GM04504 (cell line): ENCODE measurements around the gene UBXN2A.
"Not testable (repeated sequence)": the region's sequence is repeated elsewhere in the genome, so short reads cannot be mapped to it uniquely, and the experiment has no call there.

ENCODE experiments used
- DNase-seq: peaks from one replicate; pipeline ENCODE4 v3.0.0-alpha.2; 2012; ENCODE audit warnings: low read depth

UBXN2A gene

DNA sequence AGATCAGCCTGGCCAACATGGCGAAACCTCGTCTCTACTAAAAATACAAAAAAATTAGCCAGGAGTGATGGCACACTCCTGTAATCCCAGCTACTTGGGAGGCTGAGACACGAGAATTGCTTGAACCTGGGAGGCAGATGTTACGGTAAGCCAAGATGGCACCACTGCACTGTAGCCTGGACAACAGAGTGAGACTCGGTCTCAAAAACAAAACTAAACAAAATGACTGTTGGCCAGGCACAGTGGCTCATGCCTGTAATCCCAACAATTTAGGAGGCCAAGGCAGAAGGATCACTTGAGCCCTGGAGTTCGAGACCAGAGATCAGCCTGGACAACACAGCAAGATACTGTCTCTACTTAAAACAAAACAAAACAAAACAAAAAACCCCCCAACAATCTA is 102.9 kb downstream of the UBXN2A start:
- not testable (repeated sequence) for DNase-seq

DNA sequence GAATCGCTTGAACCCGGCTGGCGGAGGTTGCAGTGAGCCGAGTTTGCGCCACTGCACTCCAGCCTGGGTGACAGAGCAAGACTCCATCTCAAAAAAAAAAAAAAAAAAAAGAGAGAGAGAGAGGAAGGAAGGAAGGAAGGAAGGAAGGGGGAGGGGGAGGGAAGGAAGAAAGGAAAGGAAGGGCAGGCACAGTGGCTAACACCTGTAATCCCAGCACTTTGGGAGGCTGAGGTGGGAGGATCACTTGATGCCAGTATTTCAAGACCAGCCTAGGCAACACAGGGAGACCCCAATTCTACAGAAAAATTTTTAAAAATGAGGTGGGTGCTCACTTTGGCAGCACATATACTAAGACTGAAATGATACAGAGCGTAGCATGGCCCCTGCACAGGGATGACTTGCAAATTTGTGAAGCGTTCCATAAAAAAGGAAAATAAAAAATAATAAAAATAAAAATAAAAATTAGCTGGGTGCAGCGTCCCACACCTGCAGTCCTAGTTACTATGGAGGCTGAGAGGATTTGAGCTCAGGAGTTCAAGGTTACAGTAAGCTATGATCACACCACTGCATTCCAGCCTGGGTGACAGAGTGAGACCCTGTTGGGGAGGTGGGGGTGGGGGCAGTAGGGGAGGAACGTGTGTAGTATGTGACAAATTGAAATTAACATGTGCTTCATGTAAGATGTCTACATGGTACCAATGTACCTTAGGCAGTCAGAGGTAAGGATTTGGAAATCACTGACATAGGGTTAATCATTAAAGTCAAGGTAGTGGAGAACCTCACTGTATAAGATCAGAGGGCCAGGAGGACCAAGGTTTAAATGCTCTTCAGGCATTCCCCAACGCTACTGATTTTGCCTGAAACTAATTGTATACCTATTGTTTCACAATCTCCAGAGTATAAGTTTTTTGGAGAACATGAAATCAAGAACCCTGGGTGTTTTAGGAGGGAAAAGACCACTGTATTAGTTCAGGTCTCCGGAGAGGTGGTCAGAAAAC is 105.5 kb downstream of the UBXN2A start:
- DNase-seq: no peak

DNA sequence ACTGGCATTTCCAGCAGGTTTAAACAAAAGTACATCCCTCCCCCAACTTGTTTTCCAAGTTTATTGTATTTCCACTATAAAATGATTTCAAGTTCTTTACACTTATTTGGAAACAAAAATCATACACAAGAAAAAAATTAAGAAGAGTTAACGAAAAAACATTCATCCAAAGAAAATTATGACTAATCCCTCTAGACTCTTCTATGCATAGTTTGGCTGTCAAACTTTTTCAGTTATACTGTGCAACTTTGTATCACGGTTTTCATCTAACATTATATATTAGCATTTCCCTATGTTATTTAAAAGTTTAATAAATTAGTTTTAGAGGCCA is 106.3 kb downstream of the UBXN2A start:
- DNase-seq: no peak

DNA sequence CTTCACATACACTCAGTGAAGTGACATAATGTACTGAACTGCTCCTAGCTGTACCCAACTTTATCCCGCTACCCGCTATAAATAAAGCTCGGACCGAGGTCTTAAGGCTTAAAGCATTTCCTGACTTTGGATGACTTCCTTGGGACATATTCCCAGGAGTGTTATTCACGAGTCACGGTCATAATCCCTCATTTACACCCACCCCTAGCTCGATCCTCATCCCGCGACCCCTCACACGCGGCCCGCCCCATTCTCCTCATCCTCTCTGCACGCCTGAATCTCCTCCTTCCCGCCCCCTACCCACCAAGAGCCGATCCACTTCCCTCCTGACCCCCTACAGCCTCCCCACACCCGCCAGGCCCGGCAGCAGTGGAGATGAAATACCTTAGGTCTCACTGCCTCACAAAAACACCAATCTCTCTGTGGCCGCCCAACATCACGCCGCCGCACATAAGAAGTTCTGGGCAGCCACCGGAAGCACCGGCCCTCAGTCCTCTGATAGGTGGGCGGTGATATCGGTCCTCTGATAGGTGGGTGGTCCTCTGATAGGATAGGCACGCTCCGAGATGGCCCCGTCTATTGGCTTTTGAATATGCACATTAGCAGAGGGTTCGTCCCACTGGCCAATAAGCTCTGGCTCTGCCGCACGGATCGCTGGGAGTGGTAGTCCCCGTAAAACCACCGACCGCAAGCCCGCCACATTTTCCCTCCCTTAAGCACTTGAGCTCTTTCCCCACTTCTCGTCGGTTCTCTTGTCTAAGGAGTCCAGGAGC is 106.9 kb downstream of the UBXN2A start, which contains the start of gene WDCP:
Gene WDCP (minus strand): TSS at position 462 of the 773 bp plus-strand sequence. CDS start 7,897 bp downstream, outside the sequence.
- peak; percentile 95 for DNase-seq

DNA sequence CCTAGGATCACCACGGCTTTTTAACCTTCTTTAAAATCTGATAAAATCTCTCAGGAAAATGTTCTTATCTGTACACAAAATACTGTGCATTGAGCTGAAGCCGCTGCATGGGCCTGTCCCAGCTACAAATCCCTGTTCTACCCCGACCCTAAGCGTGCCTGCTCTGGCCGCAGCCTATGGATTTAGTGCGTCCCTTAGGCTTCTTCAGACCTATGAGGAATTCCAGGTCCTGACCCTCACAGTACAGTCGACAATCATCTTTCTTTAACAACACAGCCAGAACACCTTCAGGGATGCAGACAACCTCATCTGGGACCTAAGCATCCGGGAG is 107.4 kb downstream of the UBXN2A start:
- DNase-seq: no peak

DNA sequence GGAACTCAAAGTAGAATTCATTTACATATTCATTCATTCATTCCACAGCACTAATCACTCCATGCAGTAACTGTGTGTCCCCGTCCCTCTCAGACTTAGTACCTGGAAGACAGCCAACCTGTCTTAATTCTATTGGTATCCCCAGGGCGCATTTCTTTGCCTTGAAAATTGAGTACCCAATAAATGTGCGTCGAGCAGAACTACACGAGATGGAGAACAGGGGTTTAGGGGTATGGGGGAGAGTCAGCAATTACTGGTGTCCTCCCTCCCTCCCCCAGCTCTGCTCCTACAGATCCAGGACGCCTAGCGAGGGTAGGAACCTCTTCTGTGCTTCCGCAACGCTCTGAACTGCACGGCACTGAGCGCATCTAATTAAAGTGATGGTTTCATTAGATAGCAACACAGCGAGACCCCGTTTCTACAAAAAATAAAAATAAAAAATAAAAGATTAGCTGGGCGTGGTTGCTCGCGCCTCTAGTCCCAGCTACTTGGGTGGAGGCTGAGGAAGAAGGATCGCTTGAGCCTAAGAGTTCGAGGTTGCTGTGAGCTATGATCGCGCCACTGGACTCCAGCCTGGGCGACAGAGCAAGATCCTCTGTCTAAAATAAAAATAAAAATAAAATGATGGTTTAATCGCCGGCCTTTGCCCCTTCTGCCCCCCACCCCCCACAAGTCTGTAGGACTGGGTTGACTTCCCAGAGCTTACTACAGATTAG is 108.7 kb downstream of the UBXN2A start:
- no peak for DNase-seq

DNA sequence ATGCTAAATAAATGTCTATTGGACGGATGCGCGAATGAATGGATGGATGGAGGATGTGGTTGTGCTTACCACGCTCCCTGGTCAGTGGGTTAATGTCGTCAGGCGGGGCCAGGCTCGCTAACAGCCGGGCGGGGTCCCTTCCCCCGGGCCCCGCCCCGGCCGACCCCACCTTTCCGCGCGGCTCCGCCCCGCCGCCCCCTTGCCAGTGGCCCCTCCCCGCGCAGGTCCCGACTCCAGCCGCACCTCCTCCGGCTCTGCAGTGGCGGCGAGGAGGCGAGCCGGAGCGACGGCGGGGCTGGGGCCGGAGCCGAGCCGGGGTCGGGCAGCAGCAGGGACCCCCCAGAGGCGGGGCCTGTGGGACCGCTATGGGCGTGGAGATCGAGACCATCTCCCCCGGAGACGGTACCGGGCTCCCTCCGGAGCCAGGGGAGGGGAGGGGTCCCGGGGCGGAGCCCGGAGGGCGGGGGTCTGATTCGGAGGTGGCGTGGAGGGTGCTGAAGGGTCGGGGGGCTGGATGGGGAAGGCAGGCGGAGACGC is 109.3 kb downstream of the UBXN2A start, which contains the start of gene FKBP1B:
Gene FKBP1B (plus strand): TSS at position 257 of the 537 bp plus-strand sequence. CDS start 109 bp downstream, at position 366.
- DNase-seq: no peak

DNA sequence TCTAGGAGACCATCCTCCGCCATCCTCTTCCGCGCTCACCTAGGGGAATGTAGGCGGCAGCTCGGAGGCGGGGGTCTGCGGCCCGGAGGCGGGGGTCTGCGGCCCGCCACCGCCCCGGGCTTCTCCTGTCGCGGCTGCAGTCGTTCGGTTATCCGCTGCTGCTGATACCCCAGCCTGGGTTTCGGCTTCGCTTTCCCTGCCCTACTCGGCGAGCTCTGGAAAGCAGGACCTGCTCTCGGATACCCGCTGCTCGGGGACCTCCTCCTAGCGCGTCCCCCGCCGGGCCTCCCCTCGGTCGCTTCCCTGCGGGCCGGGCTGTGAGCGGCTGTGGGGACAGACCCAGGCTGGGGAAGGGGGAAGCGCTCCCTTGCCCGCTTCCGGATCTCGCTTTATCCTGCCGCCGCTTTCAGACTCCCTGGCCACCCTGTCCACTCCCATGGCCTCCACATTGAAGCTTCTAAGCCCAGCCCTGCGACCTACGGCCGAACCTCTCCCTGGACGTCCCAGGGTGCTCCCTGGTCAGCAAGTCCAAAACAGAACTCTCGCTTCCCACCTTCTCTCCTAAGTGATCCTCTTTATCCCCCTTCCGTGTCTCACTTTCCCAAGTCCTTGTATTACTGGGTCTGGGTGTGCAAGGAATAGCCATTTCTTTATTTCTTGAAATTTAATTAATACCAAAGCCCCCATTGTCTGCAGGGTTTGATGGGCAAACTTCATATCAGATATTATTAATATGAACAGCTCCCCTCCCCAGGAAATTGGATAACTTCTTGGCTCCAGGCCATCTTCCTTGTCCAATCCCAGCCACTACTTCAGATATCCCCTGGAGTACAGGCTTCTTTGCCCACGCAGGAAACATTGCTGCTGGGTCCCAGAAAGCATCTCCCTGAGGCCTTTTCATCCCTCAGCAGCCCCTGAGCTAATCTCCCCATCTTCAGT is 110.0 kb downstream of the UBXN2A start:
- DNase-seq: no peak

DNA sequence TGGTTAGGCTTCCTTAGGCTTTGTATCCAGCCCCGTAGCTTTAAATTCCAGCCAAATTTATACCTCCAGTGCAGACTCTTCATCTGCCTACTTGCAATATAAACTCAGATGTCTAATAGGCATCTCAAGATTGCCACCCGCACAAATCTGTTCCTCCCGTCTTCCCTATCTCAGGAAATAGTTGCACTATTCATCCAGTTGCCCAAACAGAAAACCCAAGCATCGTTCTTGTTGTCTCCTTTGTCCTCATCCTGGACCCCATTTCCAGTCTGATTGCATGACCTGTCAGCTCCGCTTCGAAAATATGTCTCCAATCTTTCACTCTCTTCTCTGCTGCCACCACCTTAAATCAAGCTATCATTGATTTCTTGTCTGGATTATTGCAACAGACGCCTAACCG is 111.6 kb downstream of the UBXN2A start:
- DNase-seq: no peak

DNA sequence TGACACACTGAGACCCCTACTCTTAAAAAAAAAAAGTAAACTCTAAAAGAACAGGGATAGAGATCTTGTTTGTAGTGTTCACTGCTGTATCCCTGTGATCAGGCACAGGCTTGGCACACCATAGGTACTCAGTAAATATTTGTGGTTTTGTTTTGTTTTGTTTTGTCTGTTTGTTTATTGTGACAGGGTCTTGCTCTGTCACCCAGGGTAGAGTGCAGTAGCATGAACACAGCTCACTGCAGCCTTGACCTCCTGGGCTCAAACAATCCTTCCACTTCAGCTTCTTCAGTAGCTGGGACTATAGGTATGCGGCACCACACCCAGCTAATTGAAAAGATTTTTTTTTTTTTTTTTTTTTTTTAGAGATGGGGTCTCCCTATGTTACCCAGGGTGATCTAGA is 112.7 kb downstream of the UBXN2A start:
- no peak for DNase-seq
